ENCODE measurements around the gene BICRA. TPM values are rescaled to one million over a fixed set of nuclear protein-coding genes. Genes with fewer than 3 reads are reported as not detected.
A peak's percentile ranks its signal among the peaks of the same experiment; 100 is the strongest.
"Not testable (repeated sequence)": the region's sequence is repeated elsewhere in the genome, so short reads cannot be mapped to it uniquely, and the experiment has no call there.

Gene BICRA
- total and polyA plus RNA-seq, 8 donors = 13.8 to 18.8 (median 15.5) TPM

- Histone ChIP-seq H3K27ac (no peak overlapping the region), H3K27me3 (no peaks in the 10 kb centered on the region), H3K36me3 (no peaks in the 10 kb centered on the region), H3K4me3 (no peak overlapping the region), H3K9me3 (no peaks in the 10 kb centered on the region), H3K4me1 (peaks cover 4 to 41% of the 10 kb centered on the region in 2 donors)
- ATAC-seq (no peak), DNase-seq (no peak)
- intact Hi-C loops (cut with DNase I) = no loop called here
- no peak for TF ChIP-seq CTCF (IDR thresholded peaks at IDR 0.05)
These were observed 24.6 kb downstream of the BICRA start for GRCh38 chr19:47633517-47633916.

- Histone ChIP-seq H3K4me1 (peaks cover 4 to 41% of the 10 kb centered on the region in 2 donors), H3K4me3 (no peak overlapping the region), H3K36me3 (no peaks in the 10 kb centered on the region), H3K27me3 (no peaks in the 10 kb centered on the region), H3K27ac (no peak overlapping the region), H3K9me3 (no peaks in the 10 kb centered on the region)
- no peak for TF ChIP-seq CTCF (IDR thresholded peaks at IDR 0.05)
- DNase-seq (no peak), ATAC-seq (no peak)
- intact Hi-C loops (cut with DNase I) = no loop called here
These were observed 25.1 kb downstream of the BICRA start for GRCh38 chr19:47633996-47634395.

GRCh38 chr19:47635152-47635754 is 26.3 kb downstream of the BICRA start:
- intact Hi-C loops (cut with DNase I); H3K27ac ChIP-seq; H3K4me3 ChIP-seq; ATAC-seq; H3K9me3 ChIP-seq; H3K36me3 ChIP-seq; H3K27me3 ChIP-seq; DNase-seq: not testable (repeated sequence)
- H3K4me1 ChIP-seq = peaks cover 4 to 41% of the 10 kb centered on the region in 2 donors

- TF ChIP-seq CTCF (IDR thresholded peaks at IDR 0.05) = no peak
- H3K9me3 ChIP-seq = no peaks in the 10 kb centered on the region
- no peak overlapping the region for H3K4me3 ChIP-seq
- no peaks in the 10 kb centered on the region for H3K27me3 ChIP-seq
- intact Hi-C loops (cut with DNase I) = no loop called here
- H3K36me3 ChIP-seq = no peaks in the 10 kb centered on the region
- peak; percentile 64 for ATAC-seq
- peak overlapping the region; percentile 29 to 30 for H3K27ac ChIP-seq
- H3K4me1 ChIP-seq = peaks cover 0 to 24% of the 10 kb centered on the region in 2 donors
- no peak for DNase-seq
These were observed 28.6 kb downstream of the BICRA start for GRCh38 chr19:47637550-47637949.

- H3K4me3 ChIP-seq = no peak overlapping the region
- TF ChIP-seq CTCF (IDR thresholded peaks at IDR 0.05) = no peak
These were observed 33.1 kb downstream of the BICRA start for GRCh38 chr19:47641891-47642485.

More at GRCh38 chr19:47641891-47642485, 33.1 kb downstream of the BICRA start:
- ATAC-seq = no peak
- H3K36me3 ChIP-seq = peaks cover 0 to 7% of the 10 kb centered on the region in 2 donors
- DNase-seq = no peak
- H3K9me3 ChIP-seq = no peaks in the 10 kb centered on the region
- H3K4me1 ChIP-seq = peaks cover 0 to 26% of the 10 kb centered on the region in 2 donors
- no peak overlapping the region for H3K27ac ChIP-seq
- no peaks in the 10 kb centered on the region for H3K27me3 ChIP-seq
- intact Hi-C loops (cut with DNase I) = no loop called here

All from left lung (tissue), 10 donors.